Dermis blood vessel endothelial cell (primary cell): ENCODE data around the gene MARCHF5. TPM values are rescaled to one million over a fixed set of nuclear protein-coding genes. Genes with fewer than 3 reads are reported as not detected.
"Not testable (repeated sequence)": the region's sequence is repeated elsewhere in the genome, so short reads cannot be mapped to it uniquely, and the experiment has no call there.

Experiments used
- DNase-seq: peaks from one replicate; pipeline ENCODE4 v3.0.0; 2010
- total RNA-seq: library from RNA; depleted of rRNA; stranded (reverse); fragments of >200 nt; gene quantifications from 2 replicates; pipeline ENCODE4 v1.2.3, GENCODE V29; 2014

Gene MARCHF5
- total RNA-seq, 1 donor from 2014 or later, result 41.2 TPM

GRCh38 chr10:92393173-92393572 is 102.2 kb downstream of the MARCHF5 start:
- DNase-seq, result not testable (repeated sequence)

GRCh38 chr10:92395271-92395670 is 104.3 kb downstream of the MARCHF5 start:
- no peak for DNase-seq

GRCh38 chr10:92402234-92402633 is 111.3 kb downstream of the MARCHF5 start:
- DNase-seq, result not testable (repeated sequence)

Other genes starting within 250 kb of the MARCHF5 start
- 1.7 and 2.5 TPM in 2 replicates for gene CPEB3, start 89 bp upstream of the MARCHF5 start, total RNA-seq